ENCODE measurements around the gene OPA3.
"Not testable (repeated sequence)": the region's sequence is repeated elsewhere in the genome, so short reads cannot be mapped to it uniquely, and the experiment has no call there.

The OPA3 gene

GRCh38 chr19:45514376-45515051 lies 70.1 kb downstream of the OPA3 start:
- H3K4me1 ChIP-seq (ENCODE audit: insufficient read depth, low read length) = peaks cover 3% of the 10 kb centered on the region
- H3K4me3 ChIP-seq (ENCODE audit: low read depth in 1 of 2, low read length in 2 of 2) = no peak overlapping the region
- TF ChIP-seq CTCF (IDR thresholded peaks at IDR 0.05; ENCODE audit: borderline replicate concordance, extremely low read depth, low read length, poor library complexity, severe bottlenecking) (no peak), EZH2 (IDR thresholded peaks at IDR 0.05; ENCODE audit: borderline replicate concordance, low read depth, low read length, severe bottlenecking) (no peak)
- no peak overlapping the region for H3K4me2 ChIP-seq (ENCODE audit: insufficient read depth, low read length)
- no peak overlapping the region for H3K9ac ChIP-seq (ENCODE audit: low read depth, low read length)
- DNase-seq = no peak
- H3K27me3 ChIP-seq (ENCODE audit: insufficient read depth, low read length, poor library complexity) = no peaks in the 10 kb centered on the region
- H3K36me3 ChIP-seq (ENCODE audit: insufficient read depth, low read length) = peaks cover 9% of the 10 kb centered on the region; the same call in 1 of the 2 replicates
- no peak for ATAC-seq (ENCODE audit: insufficient read depth, low read depth)
- no peak overlapping the region for H3K27ac ChIP-seq (ENCODE audit: low read length)
- peaks cover 8% of the 10 kb centered on the region for H3K79me2 ChIP-seq (ENCODE audit: insufficient read depth, low read length)
- peaks cover 19% of the 10 kb centered on the region; the same call in 1 of the 2 replicates for H4K20me1 ChIP-seq (ENCODE audit: insufficient read depth, low read length)
- no peak overlapping the region for H2AFZ ChIP-seq (ENCODE audit: low read depth, low read length)
- H3K9me3 ChIP-seq (ENCODE audit: insufficient read depth, low read length, severe bottlenecking) = no peaks in the 10 kb centered on the region

- no peak for ATAC-seq (ENCODE audit: insufficient read depth, low read depth)
- H3K4me1 ChIP-seq (ENCODE audit: insufficient read depth, low read length) = peaks cover 17% of the 10 kb centered on the region
- H3K4me2 ChIP-seq (ENCODE audit: insufficient read depth, low read length) = no peak overlapping the region
These were observed 71.6 kb downstream of the OPA3 start for GRCh38 chr19:45512881-45513483.

GRCh38 chr19:45511074-45511473 lies 73.5 kb downstream of the OPA3 start:
- no peaks in the 10 kb centered on the region for H3K9me3 ChIP-seq (ENCODE audit: insufficient read depth, low read length, severe bottlenecking)
- H4K20me1 ChIP-seq (ENCODE audit: insufficient read depth, low read length) = peaks cover 34% of the 10 kb centered on the region; the same call in 1 of the 2 replicates
- no peak overlapping the region for H3K4me2 ChIP-seq (ENCODE audit: insufficient read depth, low read length)
- no peak for DNase-seq
- H3K4me1 ChIP-seq (ENCODE audit: insufficient read depth, low read length) = peaks cover 23% of the 10 kb centered on the region
- no peak overlapping the region for H3K27ac ChIP-seq (ENCODE audit: low read length)
- no peaks in the 10 kb centered on the region for H3K27me3 ChIP-seq (ENCODE audit: insufficient read depth, low read length, poor library complexity)
- H3K4me3 ChIP-seq (ENCODE audit: low read depth in 1 of 2, low read length in 2 of 2) = no peak overlapping the region
- no peak for ATAC-seq (ENCODE audit: insufficient read depth, low read depth)
- H3K79me2 ChIP-seq (ENCODE audit: insufficient read depth, low read length) = peaks cover 26% of the 10 kb centered on the region
- TF ChIP-seq EZH2 (IDR thresholded peaks at IDR 0.05; ENCODE audit: borderline replicate concordance, low read depth, low read length, severe bottlenecking) (no peak), CTCF (IDR thresholded peaks at IDR 0.05; ENCODE audit: borderline replicate concordance, extremely low read depth, low read length, poor library complexity, severe bottlenecking) (no peak)
- H3K9ac ChIP-seq (ENCODE audit: low read depth, low read length) = no peak overlapping the region
- no peaks in the 10 kb centered on the region for H3K36me3 ChIP-seq (ENCODE audit: insufficient read depth, low read length)
- H2AFZ ChIP-seq (ENCODE audit: low read depth, low read length) = no peak overlapping the region

More at GRCh38 chr19:45512881-45513483, 71.6 kb downstream of the OPA3 start:
- Histone ChIP-seq H2AFZ (ENCODE audit: low read depth, low read length) (no peak overlapping the region), H3K4me3 (ENCODE audit: low read depth in 1 of 2, low read length in 2 of 2) (no peak overlapping the region), H4K20me1 (ENCODE audit: insufficient read depth, low read length) (peaks cover 33% of the 10 kb centered on the region; the same call in 1 of the 2 replicates), H3K79me2 (ENCODE audit: insufficient read depth, low read length) (peaks cover 19% of the 10 kb centered on the region), H3K9me3 (ENCODE audit: insufficient read depth, low read length, severe bottlenecking) (no peaks in the 10 kb centered on the region), H3K27ac (ENCODE audit: low read length) (no peak overlapping the region), H3K27me3 (ENCODE audit: insufficient read depth, low read length, poor library complexity) (no peaks in the 10 kb centered on the region), H3K36me3 (ENCODE audit: insufficient read depth, low read length) (0 out of 2 replicates have a peak, but pooled peaks cover 2% of the 10 kb centered on the region), H3K9ac (ENCODE audit: low read depth, low read length) (no peak overlapping the region)
- DNase-seq = no peak
- no peak for TF ChIP-seq CTCF (IDR thresholded peaks at IDR 0.05; ENCODE audit: borderline replicate concordance, extremely low read depth, low read length, poor library complexity, severe bottlenecking)
- no peak for TF ChIP-seq EZH2 (IDR thresholded peaks at IDR 0.05; ENCODE audit: borderline replicate concordance, low read depth, low read length, severe bottlenecking)

GRCh38 chr19:45510352-45510751 lies 74.2 kb downstream of the OPA3 start:
- H2AFZ ChIP-seq (ENCODE audit: low read depth, low read length); ATAC-seq (ENCODE audit: insufficient read depth, low read depth); H3K27me3 ChIP-seq (ENCODE audit: insufficient read depth, low read length, poor library complexity); H3K4me2 ChIP-seq (ENCODE audit: insufficient read depth, low read length); H3K36me3 ChIP-seq (ENCODE audit: insufficient read depth, low read length); H3K4me3 ChIP-seq (ENCODE audit: low read depth in 1 of 2, low read length in 2 of 2); H3K9ac ChIP-seq (ENCODE audit: low read depth, low read length); H3K9me3 ChIP-seq (ENCODE audit: insufficient read depth, low read length, severe bottlenecking); DNase-seq; H3K27ac ChIP-seq (ENCODE audit: low read length): not testable (repeated sequence)
- Histone ChIP-seq H3K4me1 (ENCODE audit: insufficient read depth, low read length) (peaks cover 27% of the 10 kb centered on the region), H4K20me1 (ENCODE audit: insufficient read depth, low read length) (peaks cover 34% of the 10 kb centered on the region; the same call in 1 of the 2 replicates), H3K79me2 (ENCODE audit: insufficient read depth, low read length) (peaks cover 26% of the 10 kb centered on the region)

All from DND-41 (cell line).